Retinal pigment epithelial cell (primary cell): ENCODE measurements around the gene CYSLTR2.
"Not testable (repeated sequence)": the region's sequence is repeated elsewhere in the genome, so short reads cannot be mapped to it uniquely, and the experiment has no call there.

ENCODE experiments used
- DNase-seq: peaks from one replicate; pipeline ENCODE4 v3.0.0-alpha.2; 2010; ENCODE audit warnings: low read depth
- H3K4me3 ChIP-seq: 2 replicates; pipeline ENCODE4 v1.5.1; 2011; ENCODE audit warnings: mild to moderate bottlenecking, low read length, control low read depth, moderate library complexity
- CTCF ChIP-seq: conservative IDR thresholded peaks from 2 replicates; pipeline ENCODE4 v1.5.1; 2011; ENCODE audit warnings: low read depth, low read length, control low read depth, inconsistent platforms

The CYSLTR2 gene

GRCh38 chr13:48681905-48682304 lies 28.2 kb downstream of the CYSLTR2 start:
- TF ChIP-seq CTCF, result no peak
- H3K4me3 ChIP-seq, result no peak overlapping the region
- DNase-seq, result no peak

GRCh38 chr13:48682436-48682835 lies 28.7 kb downstream of the CYSLTR2 start:
- TF ChIP-seq CTCF, result no peak
- DNase-seq, result no peak
- no peak overlapping the region for H3K4me3 ChIP-seq

- no peak for DNase-seq
- no peak overlapping the region for H3K4me3 ChIP-seq
- no peak for TF ChIP-seq CTCF
Observed at GRCh38 chr13:48686636-48687210, 33.0 kb downstream of the CYSLTR2 start.

- no peak for TF ChIP-seq CTCF
- no peak overlapping the region for H3K4me3 ChIP-seq
- DNase-seq, result no peak
Observed at GRCh38 chr13:48687249-48687648, 33.5 kb downstream of the CYSLTR2 start.

- H3K4me3 ChIP-seq, result no peak overlapping the region
- no peak for DNase-seq
- TF ChIP-seq CTCF, result no peak
Observed at GRCh38 chr13:48693998-48694397, 40.3 kb downstream of the CYSLTR2 start.

- H3K4me3 ChIP-seq, result no peak overlapping the region
- TF ChIP-seq CTCF, result no peak
- no peak for DNase-seq
Observed at GRCh38 chr13:48695776-48696175, 42.0 kb downstream of the CYSLTR2 start.

GRCh38 chr13:48696676-48697075 lies 42.9 kb downstream of the CYSLTR2 start:
- not testable (repeated sequence) for H3K4me3 ChIP-seq, DNase-seq

- no peak for TF ChIP-seq CTCF
- no peak for DNase-seq
- no peak overlapping the region for H3K4me3 ChIP-seq
Observed at GRCh38 chr13:48707405-48707804, 53.7 kb downstream of the CYSLTR2 start.
